C1 segment of cervical spinal cord (tissue), 14 donors: Measurements from ENCODE around the gene DCLK1.

Source experiments
- DNase-seq, 14 donors: peaks; one replicate each; lab custom pipeline; 2025; lab: John Stamatoyannopoulos, UW

DCLK1 gene

GRCh38 chr13:35908226-35908625 lies 223.0 kb downstream of the DCLK1 start:
- no peak for DNase-seq

- DNase-seq: no peak
These were observed 224.5 kb downstream of the DCLK1 start for GRCh38 chr13:35906636-35907035.

GRCh38 chr13:35903075-35903474 lies 228.1 kb downstream of the DCLK1 start:
- DNase-seq: no peak

- DNase-seq: no peak
These were observed 233.1 kb downstream of the DCLK1 start for GRCh38 chr13:35898041-35898440.

- no peak for DNase-seq
These were observed 236.5 kb downstream of the DCLK1 start for GRCh38 chr13:35894636-35895035.

- no peak for DNase-seq
These were observed 238.1 kb downstream of the DCLK1 start for GRCh38 chr13:35892837-35893814.

- DNase-seq: no peak
These were observed 239.4 kb downstream of the DCLK1 start for GRCh38 chr13:35891507-35892441.

GRCh38 chr13:35889560-35889959 lies 241.6 kb downstream of the DCLK1 start:
- DNase-seq: no peak

GRCh38 chr13:35888981-35889380 lies 242.2 kb downstream of the DCLK1 start:
- no peak for DNase-seq

- DNase-seq: peak in 1 of 14 donors; percentile 10
These were observed 242.7 kb downstream of the DCLK1 start for GRCh38 chr13:35888457-35888883.

- DNase-seq: no peak
These were observed 244.0 kb downstream of the DCLK1 start for GRCh38 chr13:35887115-35887666.

- DNase-seq: no peak
These were observed 244.7 kb downstream of the DCLK1 start for GRCh38 chr13:35886332-35887114.

GRCh38 chr13:35884211-35884760 lies 246.9 kb downstream of the DCLK1 start:
- no peak for DNase-seq

GRCh38 chr13:35882722-35883497 lies 248.3 kb downstream of the DCLK1 start:
- DNase-seq: no peak

GRCh38 chr13:35881360-35881759 lies 249.8 kb downstream of the DCLK1 start:
- DNase-seq: peak in 9 of 14 donors; percentile 10 to 77 (median 40)

- no peak for DNase-seq
These were observed 252.1 kb downstream of the DCLK1 start for GRCh38 chr13:35879111-35879510.

- DNase-seq: no peak
These were observed 254.6 kb downstream of the DCLK1 start for GRCh38 chr13:35876601-35877000.

GRCh38 chr13:35874704-35875103 lies 256.5 kb downstream of the DCLK1 start:
- DNase-seq: peak in 3 of 14 donors; percentile 16 to 35 (median 16)

- no peak for DNase-seq
These were observed 258.8 kb downstream of the DCLK1 start for GRCh38 chr13:35872369-35872768.

GRCh38 chr13:35871561-35871960 lies 259.6 kb downstream of the DCLK1 start:
- no peak for DNase-seq
